ENCODE data around the gene TSPAN15. TPM values are rescaled to one million over a fixed set of nuclear protein-coding genes. Genes with fewer than 3 reads are reported as not detected.

The TSPAN15 gene
- total and polyA plus RNA-seq, 4 experiments from 2014 or later: 2.4 to 18.1 (median 9.4) TPM

DNA sequence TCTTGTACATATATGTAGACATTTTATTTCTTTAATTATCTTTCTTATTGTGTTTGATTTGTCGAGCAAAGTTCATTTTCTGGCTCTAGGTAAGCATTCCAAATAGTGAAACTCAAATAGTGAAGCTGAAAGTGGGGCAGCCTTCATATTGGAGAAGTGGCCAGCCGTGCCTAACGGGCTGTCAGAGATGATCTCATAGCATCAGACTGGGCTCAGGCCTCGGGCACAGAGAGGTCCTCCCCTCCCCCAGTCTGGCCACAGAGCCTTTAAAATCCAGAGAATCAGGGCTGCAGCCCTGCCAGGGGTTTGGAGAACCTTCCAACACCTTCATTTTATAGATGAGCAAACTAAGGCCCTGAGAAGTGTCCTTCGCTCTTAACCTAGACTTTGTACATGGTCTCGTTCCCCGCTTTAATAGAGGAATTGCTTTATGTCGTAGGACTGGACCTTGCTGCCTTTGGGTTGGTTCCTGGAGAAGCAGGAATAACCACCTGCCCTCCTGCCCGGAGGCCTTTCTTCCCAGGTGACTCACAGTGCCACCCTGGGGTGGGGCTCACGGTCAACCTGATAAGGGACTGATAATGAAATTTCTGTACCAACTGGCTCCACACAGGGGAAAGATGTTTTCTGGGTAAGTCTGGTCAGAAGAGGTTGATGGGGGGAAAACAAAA, 7.3 kb downstream of the TSPAN15 start:
- H3K4me1 ChIP-seq (ENCODE audit: insufficient read depth, low read length): peaks cover 17% of the 10 kb centered on the region
- no peak overlapping the region for H3K27ac ChIP-seq (ENCODE audit: low read depth, low read length)
- POLR2A ChIA-PET (ENCODE audit: partially characterized antibody): no interaction called here
- intact Hi-C loops (cut with micrococcal nuclease): no loop called here
- H3K36me3 ChIP-seq (ENCODE audit: insufficient read depth, low read length): no peaks in the 10 kb centered on the region
- H3K9me3 ChIP-seq (ENCODE audit: control insufficient read depth in 1 of 2, low read length in 2 of 2): no peaks in the 10 kb centered on the region
- Mint-ChIP-seq H3K27ac (no peak overlapping the region), H3K9me3 (no peaks in the 10 kb centered on the region), H3K4me1 (peaks cover 0 to 23% (median 11%) of the 10 kb centered on the region in 4 donors), H3K36me3 (no peaks in the 10 kb centered on the region), H3K27me3 (no peaks in the 10 kb centered on the region), H3K4me3 (no peak overlapping the region)
- H3K4me3 ChIP-seq (ENCODE audit: low read length in 2 of 2): no peak overlapping the region
- no peak for DNase-seq
- H3K27me3 ChIP-seq (ENCODE audit: insufficient read depth, low read length): no peaks in the 10 kb centered on the region
- CTCF ChIA-PET (ENCODE audit: partially characterized antibody): no interaction called here

- Mint-ChIP-seq H3K36me3 (no peaks in the 10 kb centered on the region), H3K27me3 (no peaks in the 10 kb centered on the region), H3K4me3 (no peak overlapping the region), H3K9me3 (no peaks in the 10 kb centered on the region), H3K4me1 (peaks cover 0 to 30% (median 14%) of the 10 kb centered on the region in 4 donors), H3K27ac (peak overlapping the region in 3 of 7 donors; percentile 44 to 72 (median 57))
- ChIA-PET POLR2A (ENCODE audit: partially characterized antibody) (no interaction called here), CTCF (ENCODE audit: partially characterized antibody) (no interaction called here)
- Histone ChIP-seq H3K27me3 (ENCODE audit: insufficient read depth, low read length) (no peaks in the 10 kb centered on the region), H3K4me1 (ENCODE audit: insufficient read depth, low read length) (peaks cover 23% of the 10 kb centered on the region), H3K27ac (ENCODE audit: low read depth, low read length) (no peak overlapping the region), H3K9me3 (ENCODE audit: control insufficient read depth in 1 of 2, low read length in 2 of 2) (no peaks in the 10 kb centered on the region), H3K36me3 (ENCODE audit: insufficient read depth, low read length) (no peaks in the 10 kb centered on the region), H3K4me3 (ENCODE audit: low read length in 2 of 2) (no peak overlapping the region)
- intact Hi-C loops (cut with micrococcal nuclease): no loop called here
- DNase-seq: no peak
These were observed 8.0 kb downstream of the TSPAN15 start for GRCh38 chr10:69459101-69459790.

DNA sequence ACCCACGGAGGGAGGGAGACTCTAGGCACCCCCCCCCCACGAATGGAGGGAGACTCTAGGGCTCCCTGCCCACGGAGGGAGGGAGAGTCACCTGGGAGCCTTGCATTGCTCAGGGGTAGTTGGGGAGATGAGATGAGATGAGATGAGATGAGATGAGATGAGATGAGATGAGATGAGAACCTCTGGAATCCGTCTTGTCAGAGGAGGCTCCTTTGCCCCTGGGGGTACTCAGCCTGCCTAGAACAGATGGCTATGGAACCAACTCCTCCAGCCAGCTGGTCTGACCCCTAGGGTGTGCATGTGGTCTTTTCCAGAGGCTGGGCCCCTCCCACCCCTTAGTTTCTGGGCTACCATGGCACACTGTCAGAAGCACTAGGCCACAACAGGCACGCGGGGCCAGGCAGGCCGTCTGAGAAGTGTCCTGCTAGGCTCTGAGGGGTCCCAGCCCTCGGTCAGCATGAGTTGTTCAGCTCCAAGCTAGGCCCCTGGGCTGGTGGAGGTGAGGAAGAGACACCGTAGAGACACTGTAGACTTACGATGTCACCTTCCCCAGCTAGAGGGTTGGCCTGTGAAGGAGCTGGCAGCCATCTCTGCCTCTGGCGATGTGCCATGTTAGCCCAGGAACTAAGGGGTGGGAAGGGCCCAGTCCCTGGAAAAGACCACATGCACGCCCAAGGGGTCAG, 8.8 kb downstream of the TSPAN15 start:
- no peak overlapping the region for H3K27ac ChIP-seq (ENCODE audit: low read depth, low read length)
- no peak for DNase-seq
- CTCF ChIA-PET (ENCODE audit: partially characterized antibody): no interaction called here
- no peaks in the 10 kb centered on the region for H3K36me3 ChIP-seq (ENCODE audit: insufficient read depth, low read length)
- Mint-ChIP-seq H3K4me1 (peaks cover 2 to 38% (median 20%) of the 10 kb centered on the region in 4 donors), H3K27ac (peak overlapping the region in 1 of 7 donors; percentile 79), H3K27me3 (no peaks in the 10 kb centered on the region), H3K9me3 (no peaks in the 10 kb centered on the region), H3K36me3 (no peaks in the 10 kb centered on the region), H3K4me3 (no peak overlapping the region)
- no peaks in the 10 kb centered on the region for H3K9me3 ChIP-seq (ENCODE audit: control insufficient read depth in 1 of 2, low read length in 2 of 2)
- intact Hi-C loops (cut with micrococcal nuclease): no loop called here
- no peak overlapping the region for H3K4me3 ChIP-seq (ENCODE audit: low read length in 2 of 2)
- H3K27me3 ChIP-seq (ENCODE audit: insufficient read depth, low read length): no peaks in the 10 kb centered on the region
- H3K4me1 ChIP-seq (ENCODE audit: insufficient read depth, low read length): peaks cover 31% of the 10 kb centered on the region
- POLR2A ChIA-PET (ENCODE audit: partially characterized antibody): no interaction called here

- no peaks in the 10 kb centered on the region for H3K27me3 ChIP-seq (ENCODE audit: insufficient read depth, low read length)
- DNase-seq: no peak
- peak overlapping the region in 5 of 7 donors; percentile 56 to 86 (median 79) for H3K27ac Mint-ChIP-seq
- no peak overlapping the region for H3K27ac ChIP-seq (ENCODE audit: low read depth, low read length)
- H3K36me3 ChIP-seq (ENCODE audit: insufficient read depth, low read length): no peaks in the 10 kb centered on the region
- no peak overlapping the region for H3K4me3 ChIP-seq (ENCODE audit: low read length in 2 of 2)
- H3K36me3 Mint-ChIP-seq: no peaks in the 10 kb centered on the region
- ChIA-PET CTCF (ENCODE audit: partially characterized antibody) (no interaction called here), POLR2A (ENCODE audit: partially characterized antibody) (no interaction called here)
- no peaks in the 10 kb centered on the region for H3K27me3 Mint-ChIP-seq
- intact Hi-C loops (cut with micrococcal nuclease): no loop called here
- peak overlapping the region in 1 of 8 donors; percentile 29 for H3K4me3 Mint-ChIP-seq
- peaks cover 9 to 45% (median 26%) of the 10 kb centered on the region in 4 donors for H3K4me1 Mint-ChIP-seq
- H3K9me3 Mint-ChIP-seq: no peaks in the 10 kb centered on the region
- H3K9me3 ChIP-seq (ENCODE audit: control insufficient read depth in 1 of 2, low read length in 2 of 2): no peaks in the 10 kb centered on the region
- H3K4me1 ChIP-seq (ENCODE audit: insufficient read depth, low read length): peaks cover 38% of the 10 kb centered on the region
These were observed 9.4 kb downstream of the TSPAN15 start for GRCh38 chr10:69460576-69461242.

- Histone ChIP-seq H3K9me3 (ENCODE audit: control insufficient read depth in 1 of 2, low read length in 2 of 2) (no peaks in the 10 kb centered on the region), H3K27me3 (ENCODE audit: insufficient read depth, low read length) (no peaks in the 10 kb centered on the region), H3K27ac (ENCODE audit: low read depth, low read length) (no peak overlapping the region), H3K36me3 (ENCODE audit: insufficient read depth, low read length) (no peaks in the 10 kb centered on the region), H3K4me1 (ENCODE audit: insufficient read depth, low read length) (peaks cover 44% of the 10 kb centered on the region), H3K4me3 (ENCODE audit: low read length in 2 of 2) (no peak overlapping the region)
- ChIA-PET CTCF (ENCODE audit: partially characterized antibody) (no interaction called here), POLR2A (ENCODE audit: partially characterized antibody) (no interaction called here)
- Mint-ChIP-seq H3K4me1 (peaks cover 9 to 52% (median 31%) of the 10 kb centered on the region in 4 donors), H3K27me3 (no peaks in the 10 kb centered on the region), H3K36me3 (no peaks in the 10 kb centered on the region), H3K9me3 (no peaks in the 10 kb centered on the region), H3K27ac (peak overlapping the region in 4 of 7 donors; percentile 64 to 86 (median 80)), H3K4me3 (peak overlapping the region in 1 of 8 donors; percentile 29)
- DNase-seq: no peak
- intact Hi-C loops (cut with micrococcal nuclease): no loop called here
These were observed 10.2 kb downstream of the TSPAN15 start for GRCh38 chr10:69461243-69462025.

- H3K27ac Mint-ChIP-seq: peak overlapping the region in 6 of 7 donors; percentile 24 to 88 (median 78)
- H3K36me3 Mint-ChIP-seq: no peaks in the 10 kb centered on the region
- Histone ChIP-seq H3K36me3 (ENCODE audit: insufficient read depth, low read length) (no peaks in the 10 kb centered on the region), H3K27ac (ENCODE audit: low read depth, low read length) (peak overlapping the region; percentile 30), H3K9me3 (ENCODE audit: control insufficient read depth in 1 of 2, low read length in 2 of 2) (no peaks in the 10 kb centered on the region), H3K4me1 (ENCODE audit: insufficient read depth, low read length) (peaks cover 52% of the 10 kb centered on the region), H3K4me3 (ENCODE audit: low read length in 2 of 2) (no peak overlapping the region), H3K27me3 (ENCODE audit: insufficient read depth, low read length) (no peaks in the 10 kb centered on the region)
- CTCF ChIA-PET (ENCODE audit: partially characterized antibody): interaction anchor here (3.2 kb wide), 1 partner anchor 13 kb away, joined by 21 read pairs; the partner anchor contains the start of gene TSPAN15
- no peaks in the 10 kb centered on the region for H3K27me3 Mint-ChIP-seq
- intact Hi-C loops (cut with micrococcal nuclease): no loop called here
- POLR2A ChIA-PET (ENCODE audit: partially characterized antibody): no interaction called here
- H3K4me3 Mint-ChIP-seq: peak overlapping the region in 6 of 8 donors; percentile 23 to 50 (median 32)
- H3K4me1 Mint-ChIP-seq: peaks cover 9 to 68% (median 35%) of the 10 kb centered on the region in 4 donors
- H3K9me3 Mint-ChIP-seq: no peaks in the 10 kb centered on the region
- DNase-seq: no peak
These were observed 12.6 kb downstream of the TSPAN15 start for GRCh38 chr10:69463886-69464285.
